Measurements from ENCODE around the gene CCDC186.

The CCDC186 gene

GRCh38 chr10:114167985-114168384 is 6.0 kb downstream of the CCDC186 start:
- Histone ChIP-seq H3K27me3 (replicated peaks; ENCODE audit: control insufficient read depth, insufficient read depth, low read length) (no peaks in the 10 kb centered on the region), H3K36me3 (ENCODE audit: control insufficient read depth, insufficient read depth, low read length) (no peaks in the 10 kb centered on the region; the same call in 1 of the 2 replicates)
- no peak for TF ChIP-seq CTCF (IDR thresholded peaks at IDR 0.05; ENCODE audit: insufficient read depth, low read length, poor library complexity, severe bottlenecking)

GRCh38 chr10:114166494-114166893 is 7.5 kb downstream of the CCDC186 start:
- no peak for TF ChIP-seq CTCF (IDR thresholded peaks at IDR 0.05; ENCODE audit: insufficient read depth, low read length, poor library complexity, severe bottlenecking)
- H3K4me3 ChIP-seq (replicated peaks; ENCODE audit: low read depth, low read length), result no peak overlapping the region
- no peak for DNase-seq (ENCODE audit: extremely low read depth, insufficient read length)

More at GRCh38 chr10:114167985-114168384, 6.0 kb downstream of the CCDC186 start:
- H3K4me3 ChIP-seq (replicated peaks; ENCODE audit: low read depth, low read length), result no peak overlapping the region
- no peak for DNase-seq (ENCODE audit: extremely low read depth, insufficient read length)

GRCh38 chr10:114166043-114166442 is 8.0 kb downstream of the CCDC186 start:
- no peak for TF ChIP-seq CTCF (IDR thresholded peaks at IDR 0.05; ENCODE audit: insufficient read depth, low read length, poor library complexity, severe bottlenecking)
- Histone ChIP-seq H3K4me3 (replicated peaks; ENCODE audit: low read depth, low read length) (no peak overlapping the region), H3K36me3 (ENCODE audit: control insufficient read depth, insufficient read depth, low read length) (no peaks in the 10 kb centered on the region; the same call in 1 of the 2 replicates), H3K27me3 (replicated peaks; ENCODE audit: control insufficient read depth, insufficient read depth, low read length) (no peaks in the 10 kb centered on the region)
- DNase-seq (ENCODE audit: extremely low read depth, insufficient read length), result no peak

More at GRCh38 chr10:114166494-114166893, 7.5 kb downstream of the CCDC186 start:
- H3K27me3 ChIP-seq (replicated peaks; ENCODE audit: control insufficient read depth, insufficient read depth, low read length), result no peaks in the 10 kb centered on the region
- H3K36me3 ChIP-seq (ENCODE audit: control insufficient read depth, insufficient read depth, low read length), result no peaks in the 10 kb centered on the region; the same call in 1 of the 2 replicates

- DNase-seq (ENCODE audit: extremely low read depth, insufficient read length), result no peak
- Histone ChIP-seq H3K36me3 (ENCODE audit: control insufficient read depth, insufficient read depth, low read length) (no peaks in the 10 kb centered on the region), H3K4me3 (replicated peaks; ENCODE audit: low read depth, low read length) (no peak overlapping the region), H3K27me3 (replicated peaks; ENCODE audit: control insufficient read depth, insufficient read depth, low read length) (no peaks in the 10 kb centered on the region)
- TF ChIP-seq CTCF (IDR thresholded peaks at IDR 0.05; ENCODE audit: insufficient read depth, low read length, poor library complexity, severe bottlenecking), result no peak
These were observed 10.9 kb downstream of the CCDC186 start for GRCh38 chr10:114163062-114163461.

GRCh38 chr10:114157912-114158311 is 16.1 kb downstream of the CCDC186 start:
- Histone ChIP-seq H3K27me3 (replicated peaks; ENCODE audit: control insufficient read depth, insufficient read depth, low read length) (no peaks in the 10 kb centered on the region), H3K36me3 (ENCODE audit: control insufficient read depth, insufficient read depth, low read length) (no peaks in the 10 kb centered on the region), H3K4me3 (replicated peaks; ENCODE audit: low read depth, low read length) (no peak overlapping the region)
- DNase-seq (ENCODE audit: extremely low read depth, insufficient read length), result no peak
- no peak for TF ChIP-seq CTCF (IDR thresholded peaks at IDR 0.05; ENCODE audit: insufficient read depth, low read length, poor library complexity, severe bottlenecking)

- no peaks in the 10 kb centered on the region for H3K27me3 ChIP-seq (replicated peaks; ENCODE audit: control insufficient read depth, insufficient read depth, low read length)
- peaks cover 3% of the 10 kb centered on the region; the same call in 1 of the 2 replicates for H3K36me3 ChIP-seq (ENCODE audit: control insufficient read depth, insufficient read depth, low read length)
- no peak for TF ChIP-seq CTCF (IDR thresholded peaks at IDR 0.05; ENCODE audit: insufficient read depth, low read length, poor library complexity, severe bottlenecking)
- no peak for DNase-seq (ENCODE audit: extremely low read depth, insufficient read length)
- no peak overlapping the region for H3K4me3 ChIP-seq (replicated peaks; ENCODE audit: low read depth, low read length)
These were observed 22.1 kb downstream of the CCDC186 start for GRCh38 chr10:114151892-114152291.
